ENCODE measurements around the gene SPO11. TPM values are rescaled to one million over a fixed set of nuclear protein-coding genes. Genes with fewer than 3 reads are reported as not detected.

The SPO11 gene
- total RNA-seq, 1 donor from 2014 or later = not detected

DNA sequence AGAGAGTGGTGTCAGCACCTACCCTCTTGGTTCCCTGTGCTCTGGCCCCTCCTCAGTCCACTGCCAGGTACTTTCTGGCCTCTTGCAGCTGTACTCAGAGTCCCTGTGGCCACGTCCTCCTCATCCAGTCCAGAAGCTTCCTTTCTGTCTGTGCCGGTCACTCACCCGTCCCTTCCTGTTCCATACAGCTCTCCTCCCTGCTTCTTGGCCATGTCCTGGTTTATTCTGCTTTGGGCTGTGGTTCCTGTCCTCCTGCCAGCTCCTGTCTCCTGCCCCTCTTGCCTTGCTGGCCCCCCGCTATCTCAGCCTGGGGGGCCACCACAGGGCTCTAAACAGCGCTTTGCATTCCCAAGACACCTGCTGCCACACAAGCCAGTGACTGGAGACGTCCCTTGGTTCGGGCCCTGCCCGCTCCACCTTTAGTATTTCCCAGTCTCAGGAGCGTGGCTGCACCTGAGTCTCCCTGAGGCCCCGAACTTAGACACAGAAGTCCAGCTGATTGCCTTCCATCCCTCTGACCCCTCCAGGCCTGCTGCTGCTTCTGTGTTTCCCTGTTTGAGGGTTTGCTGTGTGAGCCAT, 46.1 kb downstream of the SPO11 start:
- intact Hi-C loops (cut with micrococcal nuclease) = no loop called here
- H3K27ac Mint-ChIP-seq = peak overlapping the region; percentile 12
- H3K4me3 Mint-ChIP-seq (ENCODE audit: low read depth) = no peak overlapping the region
- H3K9me3 Mint-ChIP-seq = no peaks in the 10 kb centered on the region
- H3K27me3 Mint-ChIP-seq (ENCODE audit: low read depth) = no peaks in the 10 kb centered on the region
- peaks cover 94% of the 10 kb centered on the region for H3K36me3 Mint-ChIP-seq (ENCODE audit: low read depth)
- H3K4me1 Mint-ChIP-seq (ENCODE audit: low read depth) = peaks cover 53% of the 10 kb centered on the region
- DNase-seq (ENCODE audit: low spot score) = no peak

DNA sequence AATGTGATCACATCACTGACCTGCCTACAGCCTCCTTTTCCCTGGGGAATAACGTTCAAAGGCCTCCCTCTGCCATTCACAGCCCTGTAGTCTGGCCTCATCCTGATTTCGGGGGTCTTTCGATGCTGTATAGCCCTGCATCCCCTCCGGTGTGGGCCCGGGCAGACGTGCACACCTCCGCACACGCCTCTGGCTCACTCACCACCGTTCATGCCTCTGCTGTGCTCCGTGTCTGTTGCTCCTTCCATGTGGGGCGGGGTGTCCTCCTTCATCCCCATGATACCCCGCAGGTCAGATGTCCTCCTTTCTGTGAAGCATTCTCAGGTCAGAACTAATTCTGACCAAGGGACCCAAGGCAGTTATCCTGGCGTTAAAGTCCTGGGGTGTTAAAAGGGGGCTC, 47.7 kb downstream of the SPO11 start:
- Mint-ChIP-seq H3K27ac (peak overlapping the region; percentile 69), H3K36me3 (ENCODE audit: low read depth) (peaks cover 90% of the 10 kb centered on the region), H3K27me3 (ENCODE audit: low read depth) (no peaks in the 10 kb centered on the region), H3K4me1 (ENCODE audit: low read depth) (peaks cover 58% of the 10 kb centered on the region), H3K4me3 (ENCODE audit: low read depth) (no peak overlapping the region), H3K9me3 (no peaks in the 10 kb centered on the region)
- intact Hi-C loops (cut with micrococcal nuclease) = no loop called here
- DNase-seq (ENCODE audit: low spot score) = no peak

- peak overlapping the region; percentile 69 for H3K27ac Mint-ChIP-seq
- H3K36me3 Mint-ChIP-seq (ENCODE audit: low read depth) = peaks cover 88% of the 10 kb centered on the region
- intact Hi-C loops (cut with micrococcal nuclease) = loop anchor here (2.0 kb wide), 1 partner anchor 27 kb away; the partner anchor contains the start of gene RAE1
- H3K27me3 Mint-ChIP-seq (ENCODE audit: low read depth) = no peaks in the 10 kb centered on the region
- H3K9me3 Mint-ChIP-seq = no peaks in the 10 kb centered on the region
- H3K4me1 Mint-ChIP-seq (ENCODE audit: low read depth) = peaks cover 64% of the 10 kb centered on the region
- H3K4me3 Mint-ChIP-seq (ENCODE audit: low read depth) = no peak overlapping the region
- DNase-seq (ENCODE audit: low spot score) = no peak
Measured at GRCh38 chr20:57378107-57378506, 48.5 kb downstream of the SPO11 start.

DNA sequence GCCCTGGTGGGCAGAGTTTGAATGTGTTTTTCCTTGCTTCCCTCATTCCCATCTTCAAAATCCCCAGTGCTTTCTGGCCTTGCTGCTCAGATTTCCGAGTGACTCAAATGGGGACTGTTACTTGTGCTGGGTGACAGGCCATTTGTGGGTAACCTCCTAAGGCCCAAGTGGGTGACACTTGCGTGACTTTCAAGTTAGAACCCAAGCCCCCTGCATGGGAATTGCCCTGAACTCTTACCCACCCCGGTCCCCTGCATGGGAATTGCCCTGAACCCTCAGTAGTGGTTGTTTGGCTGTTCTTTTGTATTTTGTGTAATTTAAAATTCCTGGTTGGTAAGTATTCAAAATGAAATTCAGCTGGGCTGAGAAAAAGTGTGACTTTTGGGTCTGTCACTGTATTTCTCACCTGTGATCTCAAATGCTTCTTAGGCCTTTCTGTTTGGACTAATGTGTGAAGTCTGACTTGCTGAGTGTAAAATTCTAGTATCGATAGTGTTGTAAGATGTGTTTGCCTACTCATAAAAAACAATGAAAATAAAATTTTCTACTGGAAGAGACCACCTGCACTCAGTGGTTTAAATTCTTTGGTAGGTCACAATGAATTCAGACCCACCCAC, 49.2 kb downstream of the SPO11 start:
- no peak for DNase-seq (ENCODE audit: low spot score)
- H3K36me3 Mint-ChIP-seq (ENCODE audit: low read depth) = peaks cover 81% of the 10 kb centered on the region
- H3K4me1 Mint-ChIP-seq (ENCODE audit: low read depth) = peaks cover 61% of the 10 kb centered on the region
- H3K27ac Mint-ChIP-seq = peak overlapping the region; percentile 79
- no peaks in the 10 kb centered on the region for H3K27me3 Mint-ChIP-seq (ENCODE audit: low read depth)
- intact Hi-C loops (cut with micrococcal nuclease) = loop anchor here (1.0 to 2.0 kb wide), 2 partner anchors 21 to 28 kb away; partner anchors contain the start of gene RAE1
- H3K9me3 Mint-ChIP-seq = no peaks in the 10 kb centered on the region
- H3K4me3 Mint-ChIP-seq (ENCODE audit: low read depth) = peak overlapping the region; percentile 4

DNA sequence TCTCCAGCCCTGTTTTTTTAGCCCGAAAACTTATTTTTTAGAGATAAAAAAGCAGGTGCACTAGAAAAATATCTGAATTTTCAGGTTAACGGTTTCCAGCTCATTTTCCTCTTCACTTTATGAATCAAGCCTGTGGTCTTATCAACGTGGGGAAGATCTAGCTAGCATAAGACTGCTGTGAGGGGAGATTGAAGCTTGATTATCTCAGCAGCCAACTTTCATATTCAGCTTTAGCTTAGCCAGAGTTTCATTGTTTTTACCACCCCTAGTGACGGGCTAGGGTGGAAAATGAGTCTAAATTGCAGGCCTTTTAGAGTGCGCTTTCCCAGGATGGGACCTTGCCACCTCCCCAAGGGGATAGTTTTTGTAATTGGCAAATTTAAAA, 49.7 kb downstream of the SPO11 start:
- Mint-ChIP-seq H3K27me3 (ENCODE audit: low read depth) (no peaks in the 10 kb centered on the region), H3K4me3 (ENCODE audit: low read depth) (peak overlapping the region; percentile 13), H3K4me1 (ENCODE audit: low read depth) (peaks cover 60% of the 10 kb centered on the region), H3K9me3 (no peaks in the 10 kb centered on the region), H3K36me3 (ENCODE audit: low read depth) (peaks cover 81% of the 10 kb centered on the region), H3K27ac (peak overlapping the region; percentile 79)
- intact Hi-C loops (cut with micrococcal nuclease) = loop anchor here (1.0 to 2.0 kb wide), 2 partner anchors 20 to 28 kb away; partner anchors contain the start of gene RAE1
- no peak for DNase-seq (ENCODE audit: low spot score)

DNA sequence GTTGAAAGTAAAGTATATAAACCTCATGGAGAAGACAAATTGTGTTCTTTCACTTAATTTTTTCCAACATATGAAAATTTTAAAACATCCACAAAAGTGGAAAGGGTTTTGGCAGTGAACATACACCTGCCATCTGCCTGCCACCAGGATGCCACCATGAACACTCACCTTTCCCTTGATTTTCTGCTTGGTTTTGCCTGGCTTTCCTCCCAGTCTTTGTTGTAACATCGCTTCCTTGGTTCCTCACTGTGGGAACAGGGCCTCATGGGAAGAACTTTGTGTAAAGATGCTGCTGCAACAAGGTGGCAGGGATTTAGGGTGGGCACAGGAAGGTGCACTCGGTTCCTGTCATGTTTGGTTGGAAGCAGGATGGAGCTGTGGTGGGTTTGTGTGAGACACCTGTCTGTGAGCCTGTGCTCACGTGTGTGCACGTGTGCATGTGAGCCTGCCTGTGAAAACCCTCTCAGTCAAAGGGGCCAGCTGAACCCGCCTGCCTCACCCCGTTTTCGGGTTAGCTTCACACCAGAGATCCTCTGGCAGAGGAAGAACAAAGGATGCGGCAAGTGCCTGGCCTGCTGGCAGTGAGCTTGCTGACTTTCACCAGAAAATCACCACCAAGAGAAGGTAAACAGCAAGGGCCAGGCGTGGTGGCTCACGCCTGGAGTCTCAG, 50.6 kb downstream of the SPO11 start:
- no peak for DNase-seq (ENCODE audit: low spot score)
- Mint-ChIP-seq H3K27me3 (ENCODE audit: low read depth) (no peaks in the 10 kb centered on the region), H3K4me3 (ENCODE audit: low read depth) (no peak overlapping the region), H3K27ac (peak overlapping the region; percentile 79), H3K36me3 (ENCODE audit: low read depth) (peaks cover 74% of the 10 kb centered on the region), H3K4me1 (ENCODE audit: low read depth) (peaks cover 57% of the 10 kb centered on the region), H3K9me3 (no peaks in the 10 kb centered on the region)
- intact Hi-C loops (cut with micrococcal nuclease) = loop anchor here (5.0 kb wide), 1 partner anchor 212 kb away; no protein-coding TSS in a partner anchor

DNA sequence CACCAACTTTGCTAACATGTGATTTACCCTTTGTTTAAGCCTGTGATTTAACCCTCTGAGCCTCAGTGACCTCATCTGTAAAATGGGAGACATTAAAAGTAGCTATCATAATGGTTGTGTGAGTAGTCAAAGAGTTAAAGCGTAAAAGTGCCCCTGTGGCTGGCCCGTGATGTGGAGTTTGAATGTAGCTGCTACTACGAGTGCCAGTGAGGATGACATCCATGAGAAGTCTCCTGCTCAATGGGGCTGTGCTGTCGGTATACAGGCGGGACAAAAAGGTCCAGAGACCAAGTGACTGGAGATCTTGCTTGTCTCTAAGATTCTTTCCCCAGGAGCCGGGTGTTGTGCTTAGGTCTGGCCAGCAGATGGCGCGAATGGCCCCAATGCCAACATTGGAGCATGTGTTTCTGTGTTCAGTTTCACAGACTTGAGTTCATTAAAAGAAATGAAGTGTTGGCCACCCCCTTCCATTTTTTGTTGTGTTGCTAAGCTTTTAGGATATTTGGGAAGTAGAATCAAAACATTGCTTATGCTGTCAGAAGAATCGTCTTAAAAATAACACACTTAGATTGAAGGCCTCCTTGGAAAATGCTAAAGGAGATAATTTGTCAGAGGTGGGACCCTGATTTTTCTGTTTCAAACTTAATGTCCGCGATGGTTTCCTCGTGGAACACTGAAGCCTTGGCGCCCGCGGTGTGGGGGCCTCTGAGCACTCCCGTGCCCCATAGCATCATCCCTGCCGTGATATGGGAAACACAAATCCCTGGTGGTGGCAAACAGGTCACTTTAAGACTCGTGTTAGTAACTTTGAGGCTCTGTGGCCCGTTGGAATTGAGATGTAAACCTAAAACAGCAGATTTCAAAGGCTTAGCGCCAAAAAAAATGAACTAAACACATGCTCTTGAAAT, 52.2 kb downstream of the SPO11 start:
- H3K4me3 Mint-ChIP-seq (ENCODE audit: low read depth) = no peak overlapping the region
- H3K4me1 Mint-ChIP-seq (ENCODE audit: low read depth) = peaks cover 50% of the 10 kb centered on the region
- H3K27me3 Mint-ChIP-seq (ENCODE audit: low read depth) = no peaks in the 10 kb centered on the region
- intact Hi-C loops (cut with micrococcal nuclease) = loop anchor here (1.0 to 5.0 kb wide), 2 partner anchors 113 to 210 kb away; no protein-coding TSS in a partner anchor
- no peaks in the 10 kb centered on the region for H3K9me3 Mint-ChIP-seq
- DNase-seq (ENCODE audit: low spot score) = peak; percentile 72
- peaks cover 61% of the 10 kb centered on the region for H3K36me3 Mint-ChIP-seq (ENCODE audit: low read depth)
- no peak overlapping the region for H3K27ac Mint-ChIP-seq

DNA sequence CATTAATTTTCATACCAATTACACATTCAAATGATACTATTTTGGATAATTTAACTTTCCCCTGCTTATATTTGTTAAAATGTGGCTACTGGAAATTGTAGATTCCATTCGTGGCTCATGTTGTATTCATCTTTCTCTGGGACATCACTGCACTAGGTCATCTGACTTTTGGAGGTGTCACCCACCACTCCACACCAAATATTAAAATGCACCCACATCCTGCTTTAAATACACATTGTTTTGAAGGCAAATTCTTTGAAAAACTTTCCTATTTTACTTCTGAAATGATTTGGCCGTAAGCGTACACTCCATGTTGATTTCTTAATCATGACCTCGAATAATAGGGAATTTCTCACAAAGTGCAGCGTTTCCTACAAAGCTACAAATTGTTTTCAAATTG, 52.9 kb downstream of the SPO11 start:
- no peak for DNase-seq (ENCODE audit: low spot score)
- Mint-ChIP-seq H3K9me3 (no peaks in the 10 kb centered on the region), H3K4me1 (ENCODE audit: low read depth) (peaks cover 44% of the 10 kb centered on the region), H3K4me3 (ENCODE audit: low read depth) (no peak overlapping the region), H3K27me3 (ENCODE audit: low read depth) (no peaks in the 10 kb centered on the region), H3K27ac (peak overlapping the region; percentile 18), H3K36me3 (ENCODE audit: low read depth) (peaks cover 55% of the 10 kb centered on the region)
- intact Hi-C loops (cut with micrococcal nuclease) = loop anchor here (1.0 to 5.0 kb wide), 2 partner anchors 113 to 210 kb away; no protein-coding TSS in a partner anchor

DNA sequence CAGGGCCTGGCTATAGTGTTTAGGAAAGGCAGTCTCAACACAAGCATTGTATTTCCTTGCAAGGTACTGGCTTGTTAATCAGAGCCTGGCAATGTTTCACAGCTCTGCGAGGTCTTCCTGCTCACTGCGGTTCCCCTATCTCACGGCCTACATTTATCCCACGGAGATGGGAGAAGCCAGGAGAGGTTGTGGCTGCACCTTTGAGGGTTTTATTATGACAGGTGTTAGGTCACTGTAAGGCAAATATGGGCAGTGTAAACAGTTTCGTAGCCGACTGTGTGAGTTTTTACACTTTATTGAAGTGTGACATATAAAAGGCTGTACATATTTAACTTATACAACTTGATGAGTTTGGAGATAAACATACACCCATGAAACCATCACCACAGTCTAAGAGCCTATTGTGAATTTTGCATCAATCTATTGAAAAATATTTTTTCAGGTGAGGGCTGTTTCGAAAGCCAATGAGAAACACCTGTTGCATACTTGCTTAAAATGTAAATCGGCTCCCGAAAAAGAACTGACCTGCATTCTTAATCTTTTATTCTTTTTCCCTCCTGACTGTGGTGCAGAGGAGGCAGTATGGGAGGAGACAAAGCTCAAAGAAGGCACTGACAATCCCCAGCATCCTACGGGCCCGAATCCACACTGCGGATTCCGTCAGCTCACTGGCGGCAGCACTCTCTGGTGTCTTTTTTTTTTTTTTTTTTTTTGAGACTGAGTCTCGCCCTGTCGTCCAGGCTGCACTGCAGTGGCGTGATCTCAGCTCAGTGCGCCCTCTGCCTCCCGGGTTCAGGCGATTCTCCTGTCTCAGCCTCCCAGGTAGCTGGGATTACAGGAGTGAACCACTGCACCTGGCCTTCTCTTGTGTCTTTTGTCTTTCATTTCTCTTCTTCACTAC, 54.1 kb downstream of the SPO11 start:
- H3K4me1 Mint-ChIP-seq (ENCODE audit: low read depth) = peaks cover 35% of the 10 kb centered on the region
- H3K9me3 Mint-ChIP-seq = no peaks in the 10 kb centered on the region
- no peak overlapping the region for H3K27ac Mint-ChIP-seq
- intact Hi-C loops (cut with micrococcal nuclease) = loop anchor here (5.0 kb wide), 1 partner anchor 209 kb away; no protein-coding TSS in a partner anchor
- no peak overlapping the region for H3K4me3 Mint-ChIP-seq (ENCODE audit: low read depth)
- peaks cover 43% of the 10 kb centered on the region for H3K36me3 Mint-ChIP-seq (ENCODE audit: low read depth)
- no peaks in the 10 kb centered on the region for H3K27me3 Mint-ChIP-seq (ENCODE audit: low read depth)
- DNase-seq (ENCODE audit: low spot score) = no peak

- peaks cover 35% of the 10 kb centered on the region for H3K36me3 Mint-ChIP-seq (ENCODE audit: low read depth)
- H3K4me1 Mint-ChIP-seq (ENCODE audit: low read depth) = peaks cover 28% of the 10 kb centered on the region
- H3K4me3 Mint-ChIP-seq (ENCODE audit: low read depth) = no peak overlapping the region
Measured at GRCh38 chr20:57384486-57384885, 54.9 kb downstream of the SPO11 start.

GRCh38 chr20:57384953-57385761, 55.6 kb downstream of the SPO11 start:
- H3K4me3 Mint-ChIP-seq (ENCODE audit: low read depth) = no peak overlapping the region
- H3K9me3 Mint-ChIP-seq = no peaks in the 10 kb centered on the region
- DNase-seq (ENCODE audit: low spot score) = no peak
- no peak overlapping the region for H3K27ac Mint-ChIP-seq
- no peaks in the 10 kb centered on the region for H3K27me3 Mint-ChIP-seq (ENCODE audit: low read depth)
- peaks cover 27% of the 10 kb centered on the region for H3K4me1 Mint-ChIP-seq (ENCODE audit: low read depth)
- intact Hi-C loops (cut with micrococcal nuclease) = loop anchor here (5.0 kb wide), 1 partner anchor 207 kb away; no protein-coding TSS in a partner anchor
- H3K36me3 Mint-ChIP-seq (ENCODE audit: low read depth) = peaks cover 28% of the 10 kb centered on the region

More at GRCh38 chr20:57384486-57384885, 54.9 kb downstream of the SPO11 start:
- H3K27ac Mint-ChIP-seq = no peak overlapping the region
- H3K9me3 Mint-ChIP-seq = no peaks in the 10 kb centered on the region
- no peak for DNase-seq (ENCODE audit: low spot score)
- intact Hi-C loops (cut with micrococcal nuclease) = loop anchor here (5.0 kb wide), 1 partner anchor 208 kb away; no protein-coding TSS in a partner anchor
- H3K27me3 Mint-ChIP-seq (ENCODE audit: low read depth) = no peaks in the 10 kb centered on the region

Data from activated T-helper 2 cell treated with anti-CD3 and anti-CD28 coated beads, Interferon-gamma antibody, Interleukin-2, Interleukin-4, amounts not matched to agents 10 μg/mL and 5 μg/mL and 100 μg/mL, durations not matched to agents 14 hours and 24 hours and 36 hours (primary cell).